ENCODE data around the gene RPL18A. TPM values are rescaled to one million over a fixed set of nuclear protein-coding genes. Genes with fewer than 3 reads are reported as not detected.

RPL18A gene
- total RNA-seq, 6 experiments from 2014 or later, result 1,774 to 2,038 (median 1,892) TPM

- peaks cover 4% of the 10 kb centered on the region for H3K27me3 Mint-ChIP-seq (ENCODE audit: insufficient read depth)
- H3K27ac Mint-ChIP-seq, result no peak overlapping the region
- DNase-seq, result no peak
- TF ChIP-seq CTCF (IDR thresholded peaks at IDR 0.05), result no peak
- no peaks in the 10 kb centered on the region for H3K9me3 Mint-ChIP-seq
- H3K4me3 Mint-ChIP-seq, result no peak overlapping the region
- peaks cover 19% of the 10 kb centered on the region for H3K4me1 Mint-ChIP-seq (ENCODE audit: low read depth)
- no peaks in the 10 kb centered on the region for H3K36me3 Mint-ChIP-seq (ENCODE audit: low read depth)
These were observed 5.6 kb upstream of the RPL18A start for GRCh38 chr19:17854061-17854460.

- Mint-ChIP-seq H3K4me3 (no peak overlapping the region; the same call in 1 of the 2 replicates), H3K9me3 (no peaks in the 10 kb centered on the region), H3K27me3 (ENCODE audit: insufficient read depth) (peaks cover 11% of the 10 kb centered on the region), H3K27ac (no peak overlapping the region), H3K4me1 (ENCODE audit: low read depth) (peaks cover 17% of the 10 kb centered on the region), H3K36me3 (ENCODE audit: low read depth) (peaks cover 10% of the 10 kb centered on the region)
- peak; percentile 99 for TF ChIP-seq CTCF (IDR thresholded peaks at IDR 0.05)
- peak; percentile 59 for DNase-seq
These were observed 4.2 kb upstream of the RPL18A start for GRCh38 chr19:17855280-17856152.

- H3K9me3 Mint-ChIP-seq, result no peaks in the 10 kb centered on the region
- peak overlapping the region; percentile 98 for H3K4me3 Mint-ChIP-seq
- TF ChIP-seq CTCF (IDR thresholded peaks at IDR 0.05), result no peak
- peaks cover 20% of the 10 kb centered on the region for H3K27me3 Mint-ChIP-seq (ENCODE audit: insufficient read depth)
- DNase-seq, result no peak
- H3K27ac Mint-ChIP-seq, result peak overlapping the region; percentile 97
- H3K4me1 Mint-ChIP-seq (ENCODE audit: low read depth), result peaks cover 23% of the 10 kb centered on the region
- H3K36me3 Mint-ChIP-seq (ENCODE audit: low read depth), result peaks cover 27% of the 10 kb centered on the region
These were observed 752 bp downstream of the RPL18A start for GRCh38 chr19:17860331-17860992.

- H3K36me3 Mint-ChIP-seq (ENCODE audit: low read depth), result peaks cover 27% of the 10 kb centered on the region
- H3K4me1 Mint-ChIP-seq (ENCODE audit: low read depth), result peaks cover 23% of the 10 kb centered on the region
- H3K27ac Mint-ChIP-seq, result peak overlapping the region; percentile 97
- TF ChIP-seq CTCF (IDR thresholded peaks at IDR 0.05), result no peak
- H3K4me3 Mint-ChIP-seq, result peak overlapping the region; percentile 98
- DNase-seq, result no peak
- peaks cover 18% of the 10 kb centered on the region for H3K27me3 Mint-ChIP-seq (ENCODE audit: insufficient read depth)
- H3K9me3 Mint-ChIP-seq, result no peaks in the 10 kb centered on the region
These were observed 1.3 kb downstream of the RPL18A start for GRCh38 chr19:17860993-17861360.

GRCh38 chr19:17861542-17862402, 2.1 kb downstream of the RPL18A start:
- peak overlapping the region; percentile 97 for H3K27ac Mint-ChIP-seq
- DNase-seq, result no peak
- H3K27me3 Mint-ChIP-seq (ENCODE audit: insufficient read depth), result peaks cover 21% of the 10 kb centered on the region
- no peaks in the 10 kb centered on the region for H3K9me3 Mint-ChIP-seq
- H3K36me3 Mint-ChIP-seq (ENCODE audit: low read depth), result peaks cover 27% of the 10 kb centered on the region
- H3K4me1 Mint-ChIP-seq (ENCODE audit: low read depth), result peaks cover 23% of the 10 kb centered on the region
- H3K4me3 Mint-ChIP-seq, result peak overlapping the region; percentile 98
- TF ChIP-seq CTCF (IDR thresholded peaks at IDR 0.05), result no peak
